BJ (cell line): ENCODE results near the gene WSCD1. TPM values are rescaled to one million over a fixed set of nuclear protein-coding genes. Genes with fewer than 3 reads are reported as not detected.

Experiments
- CTCF ChIA-PET: fragments of 350-600 bp; formaldehyde crosslinking; extraction: SDS; loops from one replicate; lab custom pipeline; 2021; ENCODE audit warnings: antibody characterized with exemption, inconsistent platforms; lab: Yijun Ruan, JAX
- POLR2A ChIA-PET: fragments of 300-600 bp; sonication (Branson Sonifier 250); formaldehyde crosslinking; extraction: SDS; loops from one replicate; lab custom pipeline; 2021; ENCODE audit warnings: antibody characterized with exemption; lab: Charles Lee
- DNase-seq: peaks from one replicate; pipeline ENCODE4 v3.0.0-alpha.2; 2011; ENCODE audit warnings: low read depth
- H3K27me3 ChIP-seq: 2 replicates; pipeline ENCODE4 v1.6.0; 2011; ENCODE audit warnings: low read length; ENCODE audit not compliant: control insufficient read depth, insufficient read depth
- H3K36me3 ChIP-seq: 2 replicates; pipeline ENCODE4 v1.5.1; 2011; ENCODE audit warnings: low read length; ENCODE audit not compliant: control insufficient read depth, insufficient read depth
- H3K4me3 ChIP-seq: 2 replicates; pipeline ENCODE4 v1.5.1; 2011; ENCODE audit warnings: low read depth, mild to moderate bottlenecking, control low read depth, low read length
- polyA plus RNA-seq: library from polyadenylated mRNA; depleted of rRNA; stranded (reverse); fragments of >200 nt; gene quantifications from 2 replicates; pipeline ENCODE4 v1.2.3, GENCODE V29; 2011
- TF ChIP-seq, protein P1 (sequence below): IDR thresholded peaks from 2 replicates; pipeline ENCODE4 v1.5.1; 2011; ENCODE audit warnings: low read depth, mild to moderate bottlenecking, control low read depth, inconsistent platforms, low read length, moderate library complexity; ENCODE audit not compliant: insufficient read depth

The WSCD1 gene
- polyA plus RNA-seq, 1 experiment, result 1.0 TPM

GRCh38 chr17:6110592-6110991, 40.4 kb downstream of the WSCD1 start:
- CTCF ChIA-PET, result no interaction called here
- TF ChIP-seq, protein P1, sequence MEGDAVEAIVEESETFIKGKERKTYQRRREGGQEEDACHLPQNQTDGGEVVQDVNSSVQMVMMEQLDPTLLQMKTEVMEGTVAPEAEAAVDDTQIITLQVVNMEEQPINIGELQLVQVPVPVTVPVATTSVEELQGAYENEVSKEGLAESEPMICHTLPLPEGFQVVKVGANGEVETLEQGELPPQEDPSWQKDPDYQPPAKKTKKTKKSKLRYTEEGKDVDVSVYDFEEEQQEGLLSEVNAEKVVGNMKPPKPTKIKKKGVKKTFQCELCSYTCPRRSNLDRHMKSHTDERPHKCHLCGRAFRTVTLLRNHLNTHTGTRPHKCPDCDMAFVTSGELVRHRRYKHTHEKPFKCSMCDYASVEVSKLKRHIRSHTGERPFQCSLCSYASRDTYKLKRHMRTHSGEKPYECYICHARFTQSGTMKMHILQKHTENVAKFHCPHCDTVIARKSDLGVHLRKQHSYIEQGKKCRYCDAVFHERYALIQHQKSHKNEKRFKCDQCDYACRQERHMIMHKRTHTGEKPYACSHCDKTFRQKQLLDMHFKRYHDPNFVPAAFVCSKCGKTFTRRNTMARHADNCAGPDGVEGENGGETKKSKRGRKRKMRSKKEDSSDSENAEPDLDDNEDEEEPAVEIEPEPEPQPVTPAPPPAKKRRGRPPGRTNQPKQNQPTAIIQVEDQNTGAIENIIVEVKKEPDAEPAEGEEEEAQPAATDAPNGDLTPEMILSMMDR, result no peak
- Histone ChIP-seq H3K27me3 (no peaks in the 10 kb centered on the region), H3K36me3 (no peaks in the 10 kb centered on the region), H3K4me3 (no peak overlapping the region)
- POLR2A ChIA-PET, result no interaction called here
- DNase-seq, result no peak

GRCh38 chr17:6120351-6120750, 50.2 kb downstream of the WSCD1 start:
- Histone ChIP-seq H3K4me3 (no peak overlapping the region), H3K27me3 (no peaks in the 10 kb centered on the region), H3K36me3 (no peaks in the 10 kb centered on the region)
- CTCF ChIA-PET, result no interaction called here
- POLR2A ChIA-PET, result no interaction called here
- TF ChIP-seq, protein P1, result no peak
- DNase-seq, result no peak

GRCh38 chr17:6124856-6125255, 54.7 kb downstream of the WSCD1 start:
- DNase-seq, result no peak
- H3K4me3 ChIP-seq, result no peak overlapping the region
- POLR2A ChIA-PET, result no interaction called here
- no peaks in the 10 kb centered on the region for H3K27me3 ChIP-seq
- TF ChIP-seq, protein P1, result no peak
- CTCF ChIA-PET, result no interaction called here
- no peaks in the 10 kb centered on the region for H3K36me3 ChIP-seq

DNA sequence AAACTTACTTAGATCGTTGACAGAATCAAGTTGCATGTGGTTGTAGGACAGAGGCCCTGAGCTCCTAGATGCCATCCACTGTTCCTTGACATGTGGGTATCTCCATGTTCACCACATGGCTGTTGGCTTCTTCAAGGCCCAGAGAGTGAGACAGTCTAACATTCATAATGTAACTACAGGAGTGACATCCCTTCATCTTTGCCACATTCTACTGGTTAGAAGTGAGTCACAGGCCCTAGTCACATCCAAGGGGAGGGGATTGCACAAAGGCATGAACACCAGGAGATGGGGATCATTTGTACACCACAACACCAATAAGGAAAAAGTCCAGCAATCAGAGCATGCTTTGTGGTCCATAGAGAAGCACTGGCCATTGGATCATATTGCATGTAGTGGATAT, 56.6 kb downstream of the WSCD1 start:
- TF ChIP-seq, protein P1, result no peak
- Histone ChIP-seq H3K36me3 (no peaks in the 10 kb centered on the region), H3K4me3 (no peak overlapping the region), H3K27me3 (no peaks in the 10 kb centered on the region)
- CTCF ChIA-PET, result no interaction called here
- DNase-seq, result no peak
- POLR2A ChIA-PET, result no interaction called here

DNA sequence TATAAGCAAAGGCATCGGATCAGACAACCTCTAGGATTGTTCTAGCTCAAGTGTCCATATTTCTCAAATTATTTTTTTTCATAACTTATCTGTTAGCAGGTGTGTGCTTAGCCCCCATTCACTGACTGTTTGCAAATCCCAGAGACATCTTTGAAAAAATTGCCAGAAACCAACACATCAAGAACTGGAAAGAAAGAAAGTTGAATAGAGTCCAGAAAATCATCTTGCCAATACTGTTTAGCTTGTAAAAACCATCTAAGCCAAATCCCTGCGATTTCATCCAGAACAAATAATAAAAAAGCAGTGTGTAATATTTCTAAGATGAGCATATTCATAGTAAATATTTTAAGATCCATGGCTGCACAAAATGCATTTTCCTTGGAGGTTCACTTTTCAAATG, 64.5 kb downstream of the WSCD1 start:
- DNase-seq, result no peak
- H3K36me3 ChIP-seq, result no peaks in the 10 kb centered on the region
- CTCF ChIA-PET, result no interaction called here
- H3K27me3 ChIP-seq, result no peaks in the 10 kb centered on the region
- H3K4me3 ChIP-seq, result no peak overlapping the region
- TF ChIP-seq, protein P1, result no peak
- POLR2A ChIA-PET, result no interaction called here
